ENCODE results near the gene POFUT1. TPM values are rescaled to one million over a fixed set of nuclear protein-coding genes. Genes with fewer than 3 reads are reported as not detected.

The POFUT1 gene
- polyA plus RNA-seq, 1 of the 3 experiments (the other 2 are of a cell fraction), result 35.6 TPM

GRCh38 chr20:32282461-32282860, 74.8 kb downstream of the POFUT1 start (continued):
- TF ChIP-seq PBX3 (IDR thresholded peaks at IDR 0.05), result no peak
- TF ChIP-seq SMC3 (IDR thresholded peaks at IDR 0.05; ENCODE audit: low read depth, low read length), result no peak
- TF ChIP-seq GABPA (IDR thresholded peaks at IDR 0.05; ENCODE audit: low read depth), result no peak
- no peak for TF ChIP-seq REST (IDR thresholded peaks at IDR 0.05; ENCODE audit: low read depth, low read length)
- TF ChIP-seq MEF2A (IDR thresholded peaks at IDR 0.05; ENCODE audit: borderline replicate concordance, low read depth), result no peak
- no peak for TF ChIP-seq ZBTB33 (IDR thresholded peaks at IDR 0.05; ENCODE audit: borderline replicate concordance, low read depth)

- CTCF ChIA-PET, result no interaction called here
- no peak overlapping the region for H3K27ac ChIP-seq (ENCODE audit: low read depth in 2 of 2, low read length in 1 of 2)
- TF ChIP-seq RXRA (IDR thresholded peaks at IDR 0.05; ENCODE audit: borderline replicate concordance, low read depth) (no peak), FOSL2 (IDR thresholded peaks at IDR 0.05; ENCODE audit: borderline replicate concordance, low read depth) (no peak), NFIC (IDR thresholded peaks at IDR 0.05; ENCODE audit: borderline replicate concordance) (no peak), TCF12 (IDR thresholded peaks at IDR 0.05) (no peak), MXI1 (IDR thresholded peaks at IDR 0.05; ENCODE audit: low read depth, low read length) (no peak), ZBTB33 (IDR thresholded peaks at IDR 0.05; ENCODE audit: borderline replicate concordance, low read depth) (no peak), RFX5 (IDR thresholded peaks at IDR 0.05; ENCODE audit: low read length) (no peak), FOXM1 (IDR thresholded peaks at IDR 0.05; ENCODE audit: low read depth) (no peak), MAX (IDR thresholded peaks at IDR 0.05; ENCODE audit: low read depth) (no peak), IRF3 (IDR thresholded peaks at IDR 0.05; ENCODE audit: low read depth, low read length) (no peak), REST (IDR thresholded peaks at IDR 0.05; ENCODE audit: low read depth, low read length) (no peak), GABPA (IDR thresholded peaks at IDR 0.05; ENCODE audit: low read depth) (no peak), ELF1 (IDR thresholded peaks at IDR 0.05) (no peak), GATA2 (CRISPR knock-in tag; IDR thresholded peaks at IDR 0.05) (no peak)
These were observed 77.5 kb downstream of the POFUT1 start for GRCh38 chr20:32285082-32285620.

More at GRCh38 chr20:32285082-32285620, 77.5 kb downstream of the POFUT1 start:
- Histone ChIP-seq H3K9ac (no peak overlapping the region), H2AFZ (ENCODE audit: low read depth) (no peak overlapping the region), H3K27me3 (ENCODE audit: insufficient read depth) (no peaks in the 10 kb centered on the region), H3K36me3 (replicated peaks in 1 of 2; ENCODE audit: control insufficient read depth in 1 of 2, insufficient read depth in 2 of 2, low read length in 1 of 2) (peaks cover 5 to 10% of the 10 kb centered on the region in 2 experiments), H4K20me1 (ENCODE audit: insufficient read depth) (peaks cover 12% of the 10 kb centered on the region; the same call in 1 of the 2 replicates), H3K79me2 (ENCODE audit: insufficient read depth) (peaks cover 77% of the 10 kb centered on the region), H3K4me1 (ENCODE audit: control insufficient read depth in 1 of 2, insufficient read depth in 2 of 2, low read depth in 1 of 2, low read length in 1 of 2) (peaks cover 3 to 4% of the 10 kb centered on the region in 2 experiments), H3K4me3 (ENCODE audit: low read depth in 2 of 2, low read length in 1 of 2) (no peak overlapping the region), H3F3A (replicated peaks; ENCODE audit: insufficient read depth) (no peaks in the 10 kb centered on the region), H3K9me2 (no peaks in the 10 kb centered on the region), H3K4me2 (no peak overlapping the region), H3K9me3 (no peaks in the 10 kb centered on the region)
- POLR2A ChIA-PET, result no interaction called here
- WGBS (ENCODE audit: low lambda C conversion rate), result 64% methylated on average over 3 of the region's 3 CpGs
- DNase-seq, result no peak

Data from SK-N-SH (cell line).